ENCODE data around the gene MPO. TPM values are rescaled to one million over a fixed set of nuclear protein-coding genes. Genes with fewer than 3 reads are reported as not detected.

Gene MPO
- polyA plus RNA-seq, 1 experiment, result not detected

DNA sequence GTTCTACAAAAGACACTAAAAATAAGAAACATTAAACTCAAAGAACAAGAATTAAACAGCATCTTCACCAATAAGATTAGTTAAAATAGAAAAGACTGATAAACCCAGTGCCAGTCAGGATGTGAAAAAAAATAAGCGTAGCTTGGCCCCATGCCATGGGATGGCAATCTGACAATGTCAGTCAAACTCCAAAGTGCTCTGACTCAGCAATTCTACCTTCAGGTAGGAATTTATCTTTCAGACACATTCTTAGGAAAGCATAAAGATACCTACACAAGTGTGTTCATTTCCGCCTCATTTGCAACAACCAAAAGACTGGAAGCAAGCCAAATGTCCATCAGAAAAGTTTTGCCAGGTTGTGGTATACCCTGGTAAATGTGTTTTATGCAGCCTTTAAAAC lies 9.1 kb upstream of the MPO start:
- no peaks in the 10 kb centered on the region for H3K36me3 ChIP-seq (ENCODE audit: control insufficient read depth, insufficient read depth, low read length)
- H3K4me3 ChIP-seq (ENCODE audit: low read depth, low read length), result no peak overlapping the region
- ChIA-PET POLR2A (no interaction called here), CTCF (interaction anchor here (0.6 kb wide), 1 partner anchor 487 kb away, joined by 3 read pairs; no protein-coding TSS in a partner anchor)
- DNase-seq (ENCODE audit: low read depth), result no peak
- TF ChIP-seq, protein P1, sequence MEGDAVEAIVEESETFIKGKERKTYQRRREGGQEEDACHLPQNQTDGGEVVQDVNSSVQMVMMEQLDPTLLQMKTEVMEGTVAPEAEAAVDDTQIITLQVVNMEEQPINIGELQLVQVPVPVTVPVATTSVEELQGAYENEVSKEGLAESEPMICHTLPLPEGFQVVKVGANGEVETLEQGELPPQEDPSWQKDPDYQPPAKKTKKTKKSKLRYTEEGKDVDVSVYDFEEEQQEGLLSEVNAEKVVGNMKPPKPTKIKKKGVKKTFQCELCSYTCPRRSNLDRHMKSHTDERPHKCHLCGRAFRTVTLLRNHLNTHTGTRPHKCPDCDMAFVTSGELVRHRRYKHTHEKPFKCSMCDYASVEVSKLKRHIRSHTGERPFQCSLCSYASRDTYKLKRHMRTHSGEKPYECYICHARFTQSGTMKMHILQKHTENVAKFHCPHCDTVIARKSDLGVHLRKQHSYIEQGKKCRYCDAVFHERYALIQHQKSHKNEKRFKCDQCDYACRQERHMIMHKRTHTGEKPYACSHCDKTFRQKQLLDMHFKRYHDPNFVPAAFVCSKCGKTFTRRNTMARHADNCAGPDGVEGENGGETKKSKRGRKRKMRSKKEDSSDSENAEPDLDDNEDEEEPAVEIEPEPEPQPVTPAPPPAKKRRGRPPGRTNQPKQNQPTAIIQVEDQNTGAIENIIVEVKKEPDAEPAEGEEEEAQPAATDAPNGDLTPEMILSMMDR (IDR thresholded peaks at IDR 0.05; ENCODE audit: insufficient read depth, low read depth, low read length), result no peak
- H3K27me3 ChIP-seq (ENCODE audit: control insufficient read depth, insufficient read depth, low read length), result no peaks in the 10 kb centered on the region; the same call in 1 of the 2 replicates

DNA sequence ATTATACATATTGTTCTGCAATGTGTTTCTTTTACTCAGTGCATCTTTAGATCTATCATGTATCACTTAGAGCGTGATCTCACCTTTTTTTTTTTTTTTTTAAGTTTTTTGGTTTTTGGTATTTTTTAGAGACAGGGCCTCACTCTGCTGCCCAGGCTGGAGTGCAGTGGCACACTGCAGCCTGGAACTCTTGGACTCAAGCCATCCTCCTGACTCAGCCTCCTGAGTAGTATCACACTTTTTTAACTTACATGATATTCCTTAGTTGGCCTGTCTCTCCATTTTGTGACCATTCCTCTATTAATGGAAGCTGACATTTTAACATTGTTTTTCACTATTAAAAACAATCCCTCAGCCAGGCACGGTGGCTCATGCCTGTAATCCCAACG lies 4.7 kb upstream of the MPO start:
- H3K36me3 ChIP-seq (ENCODE audit: control insufficient read depth, insufficient read depth, low read length), result no peaks in the 10 kb centered on the region
- DNase-seq (ENCODE audit: low read depth), result no peak
- no peak overlapping the region for H3K4me3 ChIP-seq (ENCODE audit: low read depth, low read length)
- H3K27me3 ChIP-seq (ENCODE audit: control insufficient read depth, insufficient read depth, low read length), result no peaks in the 10 kb centered on the region; the same call in 1 of the 2 replicates
- ChIA-PET POLR2A (no interaction called here), CTCF (interaction anchor here (1.2 to 1.5 kb wide), 2 partner anchors 9 to 32 kb away, joined by 3 read pairs; no protein-coding TSS in a partner anchor)
- TF ChIP-seq, protein P1 (IDR thresholded peaks at IDR 0.05; ENCODE audit: insufficient read depth, low read depth, low read length), result no peak

DNA sequence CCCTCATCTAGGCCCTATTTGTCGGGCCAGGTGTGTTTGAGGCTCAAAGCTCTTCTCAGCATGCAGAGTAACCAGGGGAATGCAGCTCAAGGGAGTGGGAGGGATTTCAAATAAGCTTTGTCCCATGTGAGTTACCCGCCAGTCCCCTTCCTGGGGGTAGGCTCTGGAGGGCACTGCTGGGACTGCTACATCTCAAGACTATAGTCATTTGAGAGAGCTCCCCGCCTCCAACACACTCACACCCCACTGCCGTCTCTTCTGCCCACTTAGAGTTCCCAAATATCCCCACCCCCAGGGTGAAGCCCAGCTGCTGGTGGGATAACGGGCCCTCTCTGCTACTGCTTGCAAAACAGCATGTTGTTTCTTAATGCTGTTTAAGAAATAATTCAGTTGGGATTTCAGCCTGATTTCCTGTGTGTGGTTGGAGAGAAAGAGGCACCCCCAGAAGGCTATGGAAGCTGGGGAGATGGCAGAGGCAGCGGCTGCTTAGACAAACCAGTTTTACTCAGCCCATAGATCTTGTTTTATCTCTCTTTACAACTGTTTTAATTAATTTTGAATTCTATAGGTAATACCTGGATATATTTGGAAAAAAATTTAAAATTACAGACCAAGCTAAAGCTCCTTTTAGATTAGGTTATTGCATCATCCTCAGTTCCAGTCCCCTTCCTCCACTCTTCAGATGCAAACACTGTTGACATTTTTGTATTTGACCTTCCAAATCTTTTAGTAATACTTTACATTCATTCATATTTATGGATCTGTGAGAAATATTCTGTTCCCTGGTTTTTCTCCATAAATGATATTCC lies 4.1 kb upstream of the MPO start:
- TF ChIP-seq, protein P1 (IDR thresholded peaks at IDR 0.05; ENCODE audit: insufficient read depth, low read depth, low read length), result no peak
- POLR2A ChIA-PET, result no interaction called here
- Histone ChIP-seq H3K27me3 (ENCODE audit: control insufficient read depth, insufficient read depth, low read length) (peaks cover 5% of the 10 kb centered on the region), H3K36me3 (ENCODE audit: control insufficient read depth, insufficient read depth, low read length) (no peaks in the 10 kb centered on the region), H3K4me3 (ENCODE audit: low read depth, low read length) (no peak overlapping the region)
- CTCF ChIA-PET, result interaction anchor here (0.6 to 1.5 kb wide), 3 partner anchors 10 to 59 kb away, joined by 3 to 4 read pairs (median 3); no protein-coding TSS in a partner anchor
- DNase-seq (ENCODE audit: low read depth), result no peak

DNA sequence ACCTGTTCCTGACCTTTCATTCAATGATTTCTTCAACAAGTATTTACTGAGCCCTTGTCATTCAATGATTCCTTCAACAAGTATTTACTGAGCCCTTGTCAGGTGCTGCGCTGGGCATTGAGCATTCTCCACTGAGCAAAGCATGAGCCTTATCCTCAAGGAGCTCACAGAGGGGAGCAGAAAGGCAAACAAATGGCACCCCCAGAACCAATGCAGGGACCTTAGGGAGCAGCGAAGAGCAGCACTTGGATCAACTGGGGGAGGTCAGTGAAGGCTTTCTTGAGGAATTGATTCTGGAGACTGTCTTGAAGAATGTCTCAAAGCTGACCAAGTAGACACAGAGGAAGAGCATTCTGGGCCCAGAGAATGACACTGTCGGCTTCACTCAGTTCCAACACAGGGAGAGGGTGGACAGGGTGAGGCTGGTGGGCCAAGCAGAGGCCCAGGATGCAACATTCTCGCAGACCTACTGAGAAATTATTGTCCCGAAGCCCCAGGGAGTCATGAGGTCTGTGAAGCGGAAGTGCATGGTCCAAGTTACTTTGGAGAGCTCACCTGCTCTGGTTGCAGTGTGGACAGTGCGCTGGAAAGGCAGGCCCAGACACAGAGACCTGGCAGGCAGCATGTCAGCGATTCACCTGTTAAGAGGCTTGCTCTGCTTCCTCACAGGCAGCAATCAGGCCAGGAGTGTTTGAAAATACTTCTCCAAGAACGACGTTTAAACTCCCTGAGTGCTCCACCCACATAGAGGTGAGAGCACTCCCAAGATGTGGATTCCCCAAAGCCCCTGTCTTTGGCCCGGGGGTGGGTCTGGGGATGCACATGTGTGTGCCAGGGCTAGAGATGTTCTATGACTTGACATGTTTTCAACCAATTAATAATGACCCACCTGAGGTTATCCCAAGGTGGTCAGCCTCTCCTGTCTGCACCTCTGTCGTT lies 3.2 kb upstream of the MPO start:
- Histone ChIP-seq H3K36me3 (ENCODE audit: control insufficient read depth, insufficient read depth, low read length) (no peaks in the 10 kb centered on the region), H3K4me3 (ENCODE audit: low read depth, low read length) (no peak overlapping the region), H3K27me3 (ENCODE audit: control insufficient read depth, insufficient read depth, low read length) (peaks cover 6% of the 10 kb centered on the region)
- ChIA-PET POLR2A (no interaction called here), CTCF (interaction anchor here (1.2 to 1.5 kb wide), 2 partner anchors 10 to 33 kb away, joined by 3 read pairs; no protein-coding TSS in a partner anchor)
- TF ChIP-seq, protein P1 (IDR thresholded peaks at IDR 0.05; ENCODE audit: insufficient read depth, low read depth, low read length), result no peak
- no peak for DNase-seq (ENCODE audit: low read depth)

DNA sequence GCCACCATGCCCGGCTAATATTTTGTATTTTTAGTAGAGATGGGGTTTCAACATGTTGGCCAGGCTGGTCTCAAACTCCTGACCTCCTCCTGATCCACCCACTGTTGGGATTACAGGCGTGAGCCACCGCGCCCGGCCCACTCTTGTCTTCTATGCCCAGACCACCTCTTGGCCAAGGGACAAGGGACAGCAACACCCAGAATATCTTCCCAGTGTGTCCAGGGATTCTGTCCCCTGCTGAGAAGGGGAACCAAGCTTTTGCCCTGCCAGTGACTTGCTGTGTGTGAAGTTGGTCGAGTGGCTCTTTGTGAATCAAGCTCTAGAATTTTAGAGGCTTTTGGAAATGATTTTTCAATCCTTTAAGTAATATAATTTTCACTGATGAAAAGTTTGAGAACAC lies 1.7 kb upstream of the MPO start:
- POLR2A ChIA-PET, result no interaction called here
- CTCF ChIA-PET, result interaction anchor here (1.2 kb wide), 1 partner anchor 33 kb away, joined by 3 read pairs; no protein-coding TSS in a partner anchor
- TF ChIP-seq, protein P1 (IDR thresholded peaks at IDR 0.05; ENCODE audit: insufficient read depth, low read depth, low read length), result no peak
- DNase-seq (ENCODE audit: low read depth), result no peak
- no peaks in the 10 kb centered on the region for H3K36me3 ChIP-seq (ENCODE audit: control insufficient read depth, insufficient read depth, low read length)
- peaks cover 6% of the 10 kb centered on the region for H3K27me3 ChIP-seq (ENCODE audit: control insufficient read depth, insufficient read depth, low read length)
- no peak overlapping the region for H3K4me3 ChIP-seq (ENCODE audit: low read depth, low read length)
